DOHH2 (cell line): Measurements from ENCODE around the gene IL1RAPL1.

Experiments used
- H3F3A ChIP-seq: fragments of 200-600 bp; sonication (generic), shearing (Covaris generic); 2 replicates; pipeline ENCODE4 v1.6.0; 2016; ENCODE audit warnings: antibody characterized with exemption, mild to moderate bottlenecking; ENCODE audit not compliant: control insufficient read depth, insufficient read depth
- H3K27ac ChIP-seq: fragments of 200-600 bp; sonication (generic); 2 replicates; pipeline ENCODE4 v1.5.1; 2014; ENCODE audit warnings: low read depth, mild to moderate bottlenecking, low read length, moderate library complexity
- H3K27me3 ChIP-seq: fragments of 200-600 bp; sonication (generic); 2 replicates; pipeline ENCODE4 v1.6.1; 2014; ENCODE audit warnings: mild to moderate bottlenecking, low read length, mixed read lengths; ENCODE audit not compliant: control insufficient read depth
- H3K36me3 ChIP-seq: fragments of 200-600 bp; sonication (generic); 2 replicates; pipeline ENCODE4 v1.6.1; 2014; ENCODE audit warnings: mild to moderate bottlenecking, low read length, moderate library complexity, mixed read lengths; ENCODE audit not compliant: control insufficient read depth
- H3K4me1 ChIP-seq: fragments of 200-600 bp; sonication (generic); 2 replicates; pipeline ENCODE4 v1.6.1; 2014; ENCODE audit warnings: mild to moderate bottlenecking, low read length, mixed read lengths; ENCODE audit not compliant: control insufficient read depth
- H3K4me2 ChIP-seq: fragments of 200-600 bp; sonication (generic); 2 replicates; pipeline ENCODE4 v1.6.0; 2014; ENCODE audit warnings: mild to moderate bottlenecking, low read length, moderate library complexity
- H3K4me3 ChIP-seq: fragments of 200-600 bp; sonication (generic); 2 replicates; pipeline ENCODE4 v1.5.1; 2014; ENCODE audit warnings: mild to moderate bottlenecking, low read length, mixed read lengths
- H3K79me2 ChIP-seq: fragments of 200-600 bp; sonication (generic); 2 replicates; pipeline ENCODE4 v1.6.1; 2014; ENCODE audit warnings: mild to moderate bottlenecking, low read length, mixed read lengths; ENCODE audit not compliant: control insufficient read depth
- H3K9me2 ChIP-seq: fragments of 200-600 bp; sonication (generic); replicated peaks from 2 replicates; pipeline ENCODE4 v1.6.1; 2014; ENCODE audit warnings: mild to moderate bottlenecking, low read length, mixed read lengths; ENCODE audit not compliant: control insufficient read depth
- H3K9me3 ChIP-seq: fragments of 200-600 bp; sonication (generic); 2 replicates; pipeline ENCODE4 v1.6.1; 2014; ENCODE audit warnings: antibody characterized with exemption, low read length, mixed read lengths; ENCODE audit not compliant: control insufficient read depth, insufficient read depth
- H4K20me1 ChIP-seq: fragments of 200-600 bp; sonication (generic); 2 replicates; pipeline ENCODE4 v1.6.0; 2014; ENCODE audit warnings: low read depth, mild to moderate bottlenecking, antibody characterized with exemption, low read length, moderate library complexity; ENCODE audit not compliant: control insufficient read depth, insufficient read depth
- CTCF ChIP-seq: fragments of 200-600 bp; sonication (generic); IDR thresholded peaks from one replicate; pipeline ENCODE4 v1.5.1; 2014; ENCODE audit warnings: antibody characterized with exemption, mild to moderate bottlenecking, low read depth, low read length; ENCODE audit not compliant: poor library complexity, severe bottlenecking
- EZH2phosphoT487 ChIP-seq: fragments of 200-600 bp; sonication (generic); IDR thresholded peaks from 2 replicates; pipeline ENCODE4 v1.6.1; 2017; ENCODE audit warnings: borderline replicate concordance, mild to moderate bottlenecking, antibody characterized with exemption, low read length, moderate library complexity, mixed read lengths

The IL1RAPL1 gene

DNA sequence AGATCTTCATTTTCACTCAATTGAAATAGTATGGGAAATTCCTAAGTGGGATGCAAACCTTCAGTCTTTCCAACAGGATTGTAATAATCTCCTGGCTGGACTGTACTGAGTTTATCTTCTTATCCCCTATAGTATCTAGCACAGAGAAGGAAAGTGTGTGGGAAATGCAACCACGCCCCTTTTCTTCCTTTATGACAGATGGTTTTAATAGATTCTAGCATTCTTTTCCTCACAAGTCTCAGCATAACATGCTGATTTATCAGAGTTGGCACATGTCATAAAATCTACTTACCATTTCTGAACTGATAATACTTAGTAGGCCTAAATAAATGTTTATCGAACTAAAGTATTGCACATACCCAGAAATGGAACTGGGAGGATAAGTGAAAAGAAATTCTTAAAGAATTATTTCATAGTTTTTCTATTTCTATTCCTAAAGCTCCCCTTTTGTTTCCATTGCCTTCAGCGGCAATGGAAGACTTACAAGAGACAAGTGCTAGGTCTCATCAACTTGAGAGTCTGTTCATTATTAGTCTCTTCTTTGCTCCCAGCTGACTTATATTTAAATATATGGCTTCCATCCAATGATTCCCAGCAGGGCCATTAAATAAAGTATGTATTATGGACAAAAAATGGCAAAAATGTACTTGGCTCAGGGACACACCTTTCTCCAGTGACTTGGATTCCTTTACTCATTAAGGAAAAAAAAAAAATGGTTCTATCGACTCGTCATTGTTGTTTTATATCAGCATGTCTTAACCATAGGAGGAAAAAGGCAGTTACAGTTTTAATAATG lies 484.5 kb downstream of the IL1RAPL1 start:
- H3F3A ChIP-seq: no peaks in the 10 kb centered on the region
- no peaks in the 10 kb centered on the region for H3K9me2 ChIP-seq
- no peaks in the 10 kb centered on the region for H3K79me2 ChIP-seq
- no peak overlapping the region for H3K4me3 ChIP-seq
- H3K4me2 ChIP-seq: no peak overlapping the region
- no peaks in the 10 kb centered on the region for H3K9me3 ChIP-seq
- H3K36me3 ChIP-seq: no peaks in the 10 kb centered on the region
- H3K27ac ChIP-seq: no peak overlapping the region
- no peaks in the 10 kb centered on the region for H3K27me3 ChIP-seq
- H3K4me1 ChIP-seq: no peaks in the 10 kb centered on the region
- no peak for TF ChIP-seq CTCF
- TF ChIP-seq EZH2phosphoT487: no peak
- no peaks in the 10 kb centered on the region for H4K20me1 ChIP-seq

- no peak for TF ChIP-seq CTCF
- no peak for TF ChIP-seq EZH2phosphoT487
These were observed 495.3 kb downstream of the IL1RAPL1 start for GRCh38 chrX:29082558-29082957.

GRCh38 chrX:29083823-29084222 lies 496.6 kb downstream of the IL1RAPL1 start:
- no peaks in the 10 kb centered on the region for H4K20me1 ChIP-seq
- H3F3A ChIP-seq: no peaks in the 10 kb centered on the region
- no peaks in the 10 kb centered on the region for H3K9me2 ChIP-seq
- H3K4me3 ChIP-seq: no peak overlapping the region
- H3K36me3 ChIP-seq: no peaks in the 10 kb centered on the region
- H3K27ac ChIP-seq: no peak overlapping the region
- no peaks in the 10 kb centered on the region for H3K9me3 ChIP-seq
- H3K79me2 ChIP-seq: no peaks in the 10 kb centered on the region
- H3K27me3 ChIP-seq: no peaks in the 10 kb centered on the region
- no peak overlapping the region for H3K4me2 ChIP-seq
- no peaks in the 10 kb centered on the region for H3K4me1 ChIP-seq
- TF ChIP-seq EZH2phosphoT487: no peak
- no peak for TF ChIP-seq CTCF

More at GRCh38 chrX:29082558-29082957, 495.3 kb downstream of the IL1RAPL1 start:
- Histone ChIP-seq H3K27ac (no peak overlapping the region), H3K27me3 (no peaks in the 10 kb centered on the region), H3K4me3 (no peak overlapping the region), H3K4me1 (no peaks in the 10 kb centered on the region), H3K9me2 (no peaks in the 10 kb centered on the region), H3K79me2 (no peaks in the 10 kb centered on the region), H3K36me3 (no peaks in the 10 kb centered on the region), H4K20me1 (no peaks in the 10 kb centered on the region), H3F3A (no peaks in the 10 kb centered on the region), H3K4me2 (no peak overlapping the region), H3K9me3 (no peaks in the 10 kb centered on the region)
